MM.1S (cell line): ENCODE measurements around the gene EMILIN2.

Experiments used
- EZH2 ChIP-seq: fragments of 300-600 bp; sonication (generic); optimal IDR thresholded peaks from 2 replicates; pipeline ENCODE3; 2017; ENCODE audit warnings: low read depth, mild to moderate bottlenecking, antibody characterized with exemption, low read length, mixed read lengths
- EZH2phosphoT487 ChIP-seq: fragments of 300-600 bp; sonication (generic); IDR thresholded peaks from 2 replicates; pipeline ENCODE4 v1.6.1; 2018; ENCODE audit warnings: antibody characterized with exemption, low read length
- TF ChIP-seq, protein P1 (sequence below): fragments of 300-600 bp; sonication (generic); IDR thresholded peaks from 2 replicates; pipeline ENCODE4 v1.5.1; 2016; ENCODE audit warnings: antibody characterized with exemption, low read length, mixed read lengths

DNA sequence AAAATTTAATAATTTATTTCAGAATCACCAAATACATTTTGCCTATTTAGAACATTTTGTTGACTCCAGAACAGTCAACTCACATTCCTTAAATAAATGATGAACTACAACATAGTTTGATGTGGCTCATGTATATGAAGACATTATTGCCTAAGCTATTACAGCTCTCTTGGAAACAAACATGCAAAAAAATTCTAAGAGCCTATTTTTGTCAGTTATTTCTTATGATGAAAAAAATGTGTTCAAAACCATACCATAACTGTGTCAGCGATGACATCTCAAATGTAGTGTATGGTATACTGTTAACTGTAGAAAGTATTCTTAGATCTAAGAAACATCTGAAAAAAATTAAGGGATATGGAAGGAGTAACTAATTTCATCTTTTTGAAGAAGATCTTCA is 6.3 kb upstream of the EMILIN2 start:
- TF ChIP-seq EZH2 (no peak), EZH2phosphoT487 (no peak)
- TF ChIP-seq, protein P1, sequence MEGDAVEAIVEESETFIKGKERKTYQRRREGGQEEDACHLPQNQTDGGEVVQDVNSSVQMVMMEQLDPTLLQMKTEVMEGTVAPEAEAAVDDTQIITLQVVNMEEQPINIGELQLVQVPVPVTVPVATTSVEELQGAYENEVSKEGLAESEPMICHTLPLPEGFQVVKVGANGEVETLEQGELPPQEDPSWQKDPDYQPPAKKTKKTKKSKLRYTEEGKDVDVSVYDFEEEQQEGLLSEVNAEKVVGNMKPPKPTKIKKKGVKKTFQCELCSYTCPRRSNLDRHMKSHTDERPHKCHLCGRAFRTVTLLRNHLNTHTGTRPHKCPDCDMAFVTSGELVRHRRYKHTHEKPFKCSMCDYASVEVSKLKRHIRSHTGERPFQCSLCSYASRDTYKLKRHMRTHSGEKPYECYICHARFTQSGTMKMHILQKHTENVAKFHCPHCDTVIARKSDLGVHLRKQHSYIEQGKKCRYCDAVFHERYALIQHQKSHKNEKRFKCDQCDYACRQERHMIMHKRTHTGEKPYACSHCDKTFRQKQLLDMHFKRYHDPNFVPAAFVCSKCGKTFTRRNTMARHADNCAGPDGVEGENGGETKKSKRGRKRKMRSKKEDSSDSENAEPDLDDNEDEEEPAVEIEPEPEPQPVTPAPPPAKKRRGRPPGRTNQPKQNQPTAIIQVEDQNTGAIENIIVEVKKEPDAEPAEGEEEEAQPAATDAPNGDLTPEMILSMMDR = no peak
